Middle frontal gyrus (tissue), 1 donor: ENCODE results near the gene USP10.
A peak's percentile ranks its signal among the peaks of the same experiment; 100 is the strongest.

Source experiments
- DNase-seq: peaks from one replicate; pipeline ENCODE4 v3.0.0-alpha.2; 2015; ENCODE audit warnings: low spot score; ENCODE audit errors: extremely low spot score

USP10 gene

DNA sequence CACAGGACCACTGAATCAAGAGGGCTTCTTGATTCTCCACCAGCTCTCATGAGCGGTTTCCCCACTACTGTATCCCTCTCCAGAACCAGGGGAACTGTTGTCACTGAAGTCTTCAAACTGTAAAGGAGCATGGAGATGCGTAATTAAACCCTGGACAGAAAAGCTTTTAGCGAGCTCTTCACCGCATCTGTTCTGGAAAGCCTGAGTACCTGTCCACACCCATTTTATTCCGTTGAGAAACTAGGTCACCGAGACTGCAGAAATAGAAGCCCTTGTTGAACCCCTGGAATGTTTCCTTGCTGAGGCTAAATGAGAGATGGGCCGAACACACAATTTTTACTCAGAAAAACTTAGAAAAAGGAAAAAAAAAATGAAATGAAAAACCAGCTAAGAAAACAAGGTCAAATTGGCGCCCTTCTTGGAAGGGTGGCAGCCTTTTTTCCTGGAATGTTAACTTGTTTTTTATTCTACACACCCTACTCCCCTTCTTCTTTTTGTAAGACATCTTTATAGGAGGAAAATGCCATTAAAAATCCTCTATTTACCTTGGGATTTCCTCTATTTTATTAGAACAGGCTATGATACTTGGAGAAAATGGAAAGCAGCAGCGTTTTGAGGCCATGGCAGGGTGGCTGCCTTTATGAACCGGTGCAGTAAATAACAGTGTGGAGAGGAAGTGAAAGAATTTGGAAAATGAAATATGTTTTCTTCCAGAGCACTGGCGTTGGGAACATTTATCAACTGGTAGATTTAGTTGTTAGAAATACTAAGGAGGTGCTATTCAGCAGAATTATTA, 67.4 kb downstream of the USP10 start:
- DNase-seq, result no peak

DNA sequence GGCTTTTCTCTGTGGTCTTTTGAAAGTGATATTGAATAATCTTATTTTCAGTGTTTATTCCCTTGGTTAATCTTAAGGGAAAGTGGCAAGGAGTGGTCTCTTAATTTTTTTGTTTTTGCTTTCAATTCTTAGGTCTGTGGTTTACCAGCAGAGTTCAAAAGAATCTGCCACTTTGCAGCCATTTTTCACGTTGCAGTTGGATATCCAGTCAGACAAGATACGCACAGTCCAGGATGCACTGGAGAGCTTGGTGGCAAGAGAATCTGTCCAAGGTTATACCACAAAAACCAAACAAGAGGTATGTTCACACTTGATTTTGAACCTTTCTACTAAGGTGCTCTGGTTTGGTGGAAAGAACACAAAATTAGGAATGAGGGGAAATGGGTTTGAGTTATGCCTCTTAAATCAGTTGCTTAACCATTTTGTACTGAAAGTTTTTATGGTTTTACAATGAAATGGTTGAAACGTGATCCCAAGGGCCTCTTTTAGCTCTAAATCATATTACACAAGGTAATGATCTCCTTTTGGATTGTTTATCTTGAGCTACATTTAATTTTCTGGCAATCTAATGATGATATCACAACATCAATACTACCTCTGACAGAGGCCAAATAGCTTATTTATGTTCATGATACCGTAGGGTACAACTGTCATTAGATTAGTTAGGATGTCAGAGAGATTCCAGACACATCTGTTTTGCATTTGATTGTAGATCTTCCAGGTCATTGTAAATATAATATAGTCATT, 68.4 kb downstream of the USP10 start:
- DNase-seq, result no peak

DNA sequence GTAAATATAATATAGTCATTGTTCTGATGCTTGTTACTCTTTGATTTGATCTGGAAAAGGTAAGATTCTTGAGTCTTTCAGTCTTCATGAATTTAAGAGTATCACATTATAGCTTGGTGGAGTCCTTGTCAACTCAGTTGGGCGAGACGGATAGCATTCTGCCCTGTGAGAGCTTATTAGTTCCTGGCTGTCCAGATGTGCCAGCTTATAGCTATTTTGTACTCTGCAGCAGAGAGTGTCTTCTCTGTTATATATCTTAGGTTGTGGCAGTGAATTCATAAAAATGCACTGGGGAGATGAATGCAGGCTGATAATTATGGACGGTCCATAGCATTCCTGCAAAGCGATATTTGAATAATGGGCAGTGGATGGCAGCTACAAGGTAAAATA, 69.0 kb downstream of the USP10 start:
- no peak for DNase-seq

DNA sequence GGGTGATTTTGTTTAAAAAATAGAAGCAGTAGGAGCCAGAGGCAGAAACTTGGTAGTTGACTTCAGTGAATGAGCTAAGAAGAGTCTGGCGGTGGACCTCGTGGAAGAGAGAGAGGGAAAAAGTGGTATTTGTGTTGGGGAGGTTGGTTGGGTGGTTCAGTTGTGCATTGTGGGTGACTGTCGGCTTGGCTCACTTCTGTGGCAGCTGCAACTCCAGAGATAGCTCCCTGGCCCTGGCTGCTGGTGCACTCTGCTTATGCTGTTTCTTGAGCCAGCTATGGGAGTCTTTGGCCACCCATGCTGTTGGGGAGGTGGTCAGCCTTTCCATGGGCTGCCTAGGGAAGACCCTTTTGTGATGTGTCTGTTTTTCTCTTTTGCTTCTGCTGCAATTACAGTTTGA, 69.6 kb downstream of the USP10 start:
- DNase-seq, result no peak

DNA sequence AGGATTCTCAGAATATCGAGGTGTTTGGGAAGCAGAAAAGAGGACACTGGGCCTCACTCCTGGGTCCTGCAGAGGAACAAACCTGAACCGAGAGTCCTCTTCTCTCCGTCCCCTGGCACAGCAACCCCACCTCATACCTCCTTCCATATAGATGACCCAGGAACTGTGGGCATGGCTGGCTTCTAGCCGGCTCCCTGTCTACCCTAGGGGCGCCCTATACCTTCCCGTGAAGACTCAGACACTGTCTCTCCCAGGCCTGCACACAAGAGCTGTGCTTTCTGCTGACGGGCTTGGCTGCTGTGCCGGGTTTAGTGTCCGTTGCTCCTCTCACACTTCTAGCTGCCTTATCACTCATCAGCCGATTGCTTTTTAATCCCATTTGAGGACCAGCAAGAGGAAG, 73.5 kb downstream of the USP10 start:
- DNase-seq, result no peak

DNA sequence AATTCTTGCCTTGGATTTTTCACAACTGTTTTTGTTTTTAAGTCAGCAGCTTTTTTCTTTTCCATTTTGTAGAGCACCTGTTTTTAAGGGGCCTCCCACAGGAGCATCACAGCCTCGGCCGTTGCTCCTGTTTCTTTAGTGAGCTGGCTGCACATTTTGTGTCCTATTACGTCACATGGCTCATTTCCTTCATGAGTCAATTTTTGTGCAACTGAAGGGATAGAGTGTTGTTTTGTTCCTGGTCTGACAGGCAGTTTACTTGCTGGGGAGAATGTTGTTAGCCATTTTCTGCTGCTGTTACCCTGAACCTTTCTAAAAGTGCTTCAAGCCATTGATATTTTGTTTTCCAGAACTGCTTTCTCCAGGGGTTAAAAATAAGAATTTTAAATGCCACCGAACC, 75.0 kb downstream of the USP10 start:
- no peak for DNase-seq

DNA sequence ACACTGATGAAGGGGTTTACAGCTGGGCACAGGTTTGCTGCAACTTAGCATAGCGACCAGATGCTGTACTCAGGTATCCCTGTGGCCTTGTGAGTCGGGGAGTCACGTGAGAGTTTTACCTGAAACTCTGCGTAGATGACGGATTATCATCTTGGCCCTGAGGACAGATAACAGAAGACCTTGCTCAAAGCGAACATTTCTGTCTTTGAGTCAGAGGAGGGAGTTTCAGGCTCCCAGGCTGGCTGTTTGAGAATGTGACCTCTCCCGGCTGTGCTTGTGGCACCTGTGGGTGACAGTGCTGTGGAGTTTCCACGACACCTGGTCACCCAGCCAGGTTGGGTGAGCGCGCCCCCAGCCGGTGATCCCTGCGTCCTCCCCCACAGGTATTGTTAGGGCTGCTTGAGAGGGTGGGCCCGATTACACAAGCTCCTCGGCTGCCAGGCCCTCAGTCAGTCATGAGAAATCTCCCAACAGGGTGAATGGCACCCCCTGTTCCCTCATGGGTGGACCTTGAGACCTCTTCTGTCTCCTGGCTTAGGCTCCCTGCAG, 75.5 kb downstream of the USP10 start:
- DNase-seq, result no peak

DNA sequence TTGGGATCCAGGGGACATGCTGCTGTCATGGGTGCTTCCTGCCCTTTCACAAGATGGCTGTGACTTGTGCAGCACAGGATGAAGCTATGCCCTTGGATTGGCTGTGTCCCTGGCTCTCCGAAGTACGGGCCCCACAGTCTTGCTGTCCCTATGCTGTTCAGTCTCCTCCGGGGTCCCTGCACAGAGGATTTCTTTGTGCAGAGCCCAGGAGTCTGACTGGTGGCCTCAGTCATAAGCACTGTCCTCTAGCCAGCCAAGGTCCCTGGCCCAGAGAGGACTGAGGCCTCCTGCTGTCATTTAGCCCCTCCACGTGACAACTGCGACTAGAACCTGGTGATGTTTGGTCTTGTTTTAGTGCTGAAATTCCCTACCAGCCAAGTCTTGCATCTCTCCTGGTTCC, 77.6 kb downstream of the USP10 start:
- DNase-seq, result no peak

DNA sequence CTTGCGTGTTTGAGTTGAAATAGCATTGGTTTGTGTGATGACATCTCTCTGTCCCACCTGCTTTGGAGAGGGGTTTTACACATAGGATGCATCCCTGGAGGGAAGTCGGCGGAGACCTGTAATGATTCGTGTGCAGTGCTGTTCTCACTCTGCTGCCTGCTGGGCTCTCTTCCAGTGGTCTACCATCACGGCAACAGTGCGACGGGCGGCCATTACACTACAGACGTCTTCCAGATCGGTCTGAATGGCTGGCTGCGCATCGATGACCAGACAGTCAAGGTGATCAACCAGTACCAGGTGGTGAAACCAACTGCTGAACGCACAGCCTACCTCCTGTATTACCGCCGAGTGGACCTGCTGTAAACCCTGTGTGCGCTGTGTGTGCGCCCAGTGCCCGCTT, 78.9 kb downstream of the USP10 start:
- no peak for DNase-seq

DNA sequence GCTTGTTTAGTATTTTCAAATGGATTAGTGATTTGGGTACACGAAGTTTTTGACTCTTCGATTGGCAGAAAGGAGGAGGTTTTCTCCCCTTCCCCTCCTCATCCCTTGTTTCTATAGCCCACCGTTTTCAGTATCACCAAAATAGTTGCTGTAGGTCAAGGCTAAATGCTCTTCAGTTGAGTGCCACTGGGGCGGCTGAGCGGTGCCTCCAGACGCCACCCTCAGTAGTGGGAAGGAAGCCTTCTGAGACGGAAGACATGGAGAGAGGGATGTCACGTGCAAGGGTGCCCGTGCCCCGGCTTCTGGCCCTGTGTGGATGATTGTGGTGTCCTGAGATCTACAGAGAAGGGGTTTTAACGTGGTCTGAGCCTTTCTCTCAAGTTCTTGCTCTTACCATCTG, 80.3 kb downstream of the USP10 start:
- no peak for DNase-seq

DNA sequence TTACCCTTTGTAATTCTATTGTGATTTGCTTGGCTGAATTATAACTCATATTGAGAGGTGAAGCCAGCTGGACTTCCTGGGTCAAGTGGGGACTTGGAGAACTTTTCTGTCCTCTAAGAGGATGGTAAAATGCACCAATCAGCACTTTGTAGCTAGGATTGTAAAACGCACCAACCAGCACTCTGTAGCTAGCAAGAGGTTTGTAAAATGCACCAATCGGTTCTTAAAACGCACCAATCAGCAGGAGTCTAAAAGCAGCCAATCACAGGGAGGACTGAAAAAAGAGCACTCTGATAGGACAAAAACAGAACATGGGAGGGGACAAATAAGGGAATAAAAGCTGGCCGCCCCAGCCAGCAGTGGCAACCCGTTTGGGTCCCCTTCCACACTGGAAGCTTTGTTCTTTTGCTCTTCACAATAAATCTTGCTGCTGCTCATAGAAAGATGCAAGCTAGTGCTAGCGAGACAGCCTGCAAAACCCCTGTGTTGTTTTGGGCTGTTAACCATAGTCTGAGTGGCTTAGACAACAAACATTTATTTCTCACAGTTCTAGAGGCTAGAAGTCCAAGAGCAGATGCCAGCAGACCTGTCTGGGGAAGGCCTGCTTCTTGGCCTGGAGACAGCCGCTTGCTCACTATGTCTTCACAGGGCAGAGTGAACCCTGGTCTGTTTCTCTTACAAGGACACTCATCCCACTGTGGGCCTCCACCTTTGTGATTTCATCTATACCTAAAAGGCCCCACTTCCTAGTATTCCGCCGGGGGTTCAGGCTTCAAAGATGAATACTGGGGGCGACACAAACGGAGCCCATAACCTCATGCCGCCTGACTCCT, 81.0 kb downstream of the USP10 start:
- no peak for DNase-seq

DNA sequence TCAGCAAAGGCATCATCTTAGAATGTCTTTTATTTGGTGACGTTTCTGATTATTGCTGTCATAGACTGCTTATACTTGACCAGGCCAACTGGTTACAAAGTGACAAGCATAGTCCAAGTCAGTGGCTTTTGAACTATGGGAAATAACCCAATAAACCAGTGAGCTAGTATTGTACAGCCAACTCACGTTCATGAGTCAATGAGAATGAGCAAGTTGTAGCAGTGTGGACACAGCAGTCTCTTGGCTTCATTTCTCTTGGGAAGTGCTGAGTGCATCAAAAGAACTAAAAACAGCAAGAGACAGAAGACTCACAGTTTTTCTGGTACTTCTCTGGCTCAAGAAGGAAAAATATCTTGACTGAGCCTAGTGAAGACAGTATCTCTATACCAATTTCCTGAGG, 83.0 kb downstream of the USP10 start:
- peak; percentile 16 for DNase-seq

DNA sequence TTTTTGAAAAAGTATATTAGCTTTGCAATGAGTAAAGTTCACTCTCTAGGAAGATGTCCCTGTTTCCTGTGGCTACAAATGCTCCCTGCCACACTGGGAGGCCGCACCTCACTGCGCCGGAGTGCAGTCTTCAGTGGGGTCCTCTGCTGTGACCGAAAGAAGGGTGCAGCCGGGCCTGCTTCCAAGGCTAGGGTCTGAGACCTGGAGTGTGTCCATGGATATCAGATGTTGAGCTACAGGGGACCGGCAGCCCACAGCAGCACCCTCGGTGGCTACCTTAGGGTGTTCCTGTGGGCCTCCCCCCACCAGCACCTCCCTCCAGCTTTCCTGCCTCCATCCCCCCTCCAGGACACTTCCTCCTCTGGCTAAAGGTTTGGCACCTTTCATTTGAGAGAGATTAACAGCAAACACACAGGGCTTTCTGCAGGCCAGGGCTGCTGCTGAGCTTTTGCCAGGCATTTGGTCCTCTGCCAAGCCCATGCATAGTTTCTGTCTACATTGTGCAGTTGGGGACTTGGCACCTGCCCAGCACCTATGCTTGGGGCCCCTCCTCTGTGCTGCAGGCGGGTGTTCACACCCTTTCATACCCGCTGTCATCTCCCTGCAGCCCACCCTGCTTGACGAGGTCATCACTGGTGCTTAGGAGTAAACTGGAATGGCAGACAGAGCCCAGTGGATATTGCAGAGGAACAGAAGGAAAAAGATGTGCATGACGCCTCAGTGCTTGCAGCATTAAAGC, 86.2 kb downstream of the USP10 start:
- no peak for DNase-seq

DNA sequence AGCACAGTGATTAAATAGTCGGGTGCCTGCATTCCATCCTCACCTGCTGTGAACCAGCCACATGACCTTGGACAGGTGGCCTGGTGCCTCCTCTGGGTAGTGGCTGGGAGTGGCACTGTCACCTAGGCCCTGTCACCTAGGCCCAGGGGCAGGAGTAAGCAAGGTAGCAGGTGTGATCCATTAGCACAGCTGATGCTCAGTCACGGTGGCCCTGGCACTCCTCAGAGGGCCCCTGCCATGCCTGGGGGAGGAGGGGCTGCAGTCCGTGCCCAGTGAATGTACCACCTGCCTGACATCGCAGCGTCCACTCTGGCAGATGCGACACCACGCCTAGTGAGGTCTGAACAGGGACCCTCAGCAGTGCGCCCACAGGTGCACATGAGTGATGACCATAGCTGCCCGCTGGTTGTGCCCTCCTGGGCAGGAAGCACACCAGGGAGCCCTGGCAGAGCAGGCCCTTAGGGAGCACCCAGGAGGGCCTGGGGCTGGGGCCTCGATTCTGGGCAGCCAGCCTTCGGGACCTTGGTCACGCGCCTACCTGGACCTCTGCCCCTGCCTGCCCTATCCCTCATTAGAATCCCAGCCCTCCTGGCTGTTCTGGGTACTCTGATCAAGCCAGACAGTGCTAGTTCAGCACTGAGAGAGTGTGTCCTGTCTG, 86.9 kb downstream of the USP10 start:
- DNase-seq, result no peak

DNA sequence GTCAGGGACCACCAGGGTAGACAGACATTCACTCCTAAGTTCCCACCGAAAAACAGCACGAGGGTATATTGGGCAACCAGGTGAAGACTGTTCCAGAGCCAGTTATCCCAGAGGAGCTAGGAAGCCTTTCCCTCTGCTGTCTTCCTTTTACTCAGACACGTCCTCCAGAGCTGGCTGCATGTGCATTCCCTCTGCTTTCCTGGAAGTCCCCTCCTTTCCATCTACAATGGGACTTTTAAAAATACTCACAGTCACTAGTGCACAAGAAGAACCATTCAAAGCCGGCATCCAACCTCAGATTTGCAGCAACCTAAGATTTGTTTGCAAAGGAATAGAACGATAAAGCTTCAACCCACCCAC, 87.4 kb downstream of the USP10 start:
- no peak for DNase-seq

DNA sequence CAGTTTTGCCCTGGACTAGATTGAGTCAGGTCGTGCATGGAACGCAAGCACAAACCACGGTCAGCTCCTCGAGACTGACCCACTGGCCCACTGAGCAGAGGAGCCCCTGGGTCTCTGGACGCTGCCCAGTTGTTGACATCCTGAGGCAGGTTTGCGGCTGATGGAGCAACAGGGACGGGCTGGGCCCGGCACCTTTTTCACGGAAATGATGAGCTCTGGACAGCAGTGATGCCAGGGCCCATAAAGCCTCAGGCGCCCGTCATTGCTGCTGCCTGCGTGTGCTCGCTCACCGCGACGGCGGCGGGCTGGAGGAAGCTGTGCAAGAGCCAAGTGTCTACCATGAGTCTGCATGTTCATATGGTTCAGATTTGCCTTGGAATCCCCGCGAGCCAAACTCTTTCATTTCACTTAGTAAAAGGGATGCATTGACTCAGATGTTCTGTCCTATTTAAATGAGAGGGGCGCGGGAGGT, 89.2 kb downstream of the USP10 start:
- no peak for DNase-seq

DNA sequence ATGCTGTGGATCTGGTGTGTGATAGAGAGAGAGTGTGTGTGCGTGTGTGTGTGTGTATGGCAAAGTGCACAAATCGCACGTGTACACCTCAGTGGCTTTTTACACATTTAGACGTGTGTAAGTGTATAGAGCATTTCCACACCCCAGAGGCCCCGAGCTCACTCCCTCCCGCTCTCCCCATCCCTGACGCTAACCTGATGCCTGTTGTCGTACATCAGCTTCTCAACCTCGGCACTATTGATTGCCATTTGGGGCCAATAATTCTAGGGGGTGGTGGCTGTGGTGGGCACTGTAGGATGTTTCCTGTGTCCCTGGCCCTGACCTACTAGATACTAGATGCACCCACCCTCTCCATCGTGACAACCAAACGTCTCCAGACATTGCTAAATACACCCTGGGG, 89.6 kb downstream of the USP10 start:
- no peak for DNase-seq

DNA sequence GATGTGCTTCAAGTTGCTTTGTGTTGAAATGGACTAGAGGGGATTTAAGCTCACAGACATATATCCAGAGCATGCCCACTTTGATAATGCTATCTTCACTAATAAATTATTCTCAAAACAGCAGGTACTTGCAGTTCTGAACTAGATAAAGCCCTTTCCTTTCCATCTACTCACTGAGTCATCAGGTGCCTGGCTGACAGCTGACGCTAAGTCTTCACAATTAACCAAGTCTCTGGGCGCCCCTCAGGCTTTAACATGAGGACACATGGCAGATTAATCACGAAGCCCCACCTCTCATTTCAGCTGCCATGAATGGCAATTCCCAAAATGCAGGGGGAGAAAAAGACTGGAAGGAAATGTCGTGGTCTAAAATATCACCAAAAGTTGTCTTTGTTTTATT, 90.5 kb downstream of the USP10 start:
- DNase-seq, result no peak

DNA sequence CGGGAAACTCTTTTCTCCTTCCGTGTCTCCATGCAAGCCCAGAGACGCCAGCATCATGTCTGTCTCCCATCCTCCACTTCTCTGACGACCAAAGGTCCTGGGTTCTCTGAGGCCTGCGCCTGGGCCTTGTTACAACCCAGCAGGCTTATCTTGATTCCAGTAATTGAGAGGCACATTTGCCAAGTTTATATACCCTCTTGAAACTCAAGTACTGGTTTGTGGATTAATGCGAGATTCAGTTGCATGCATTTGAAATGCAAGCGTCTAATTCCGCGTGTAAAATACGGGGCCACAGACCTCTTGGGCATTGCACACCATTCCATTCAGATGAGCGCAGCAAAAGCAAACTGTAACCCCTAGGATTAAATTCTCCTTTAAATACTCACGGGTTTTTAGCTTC, 91.3 kb downstream of the USP10 start:
- DNase-seq, result no peak

DNA sequence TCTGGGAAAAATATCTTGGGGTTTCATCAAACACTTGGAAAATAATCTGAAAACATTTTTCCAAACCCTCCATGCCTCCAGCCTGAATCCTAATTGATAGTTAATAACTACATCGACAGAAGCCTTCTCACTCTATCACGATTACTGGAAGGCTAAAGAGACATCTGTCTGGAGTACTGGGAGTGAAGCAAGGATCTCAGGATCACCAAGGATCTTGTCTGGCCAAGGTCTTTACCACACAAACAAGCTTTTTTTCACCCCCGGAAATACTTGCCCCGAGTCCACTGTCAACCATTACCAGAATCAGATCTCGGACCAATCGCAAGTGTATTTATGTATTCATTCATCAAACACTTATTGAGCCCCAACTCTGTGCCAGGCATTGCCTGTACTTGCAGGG, 91.7 kb downstream of the USP10 start:
- DNase-seq, result no peak

DNA sequence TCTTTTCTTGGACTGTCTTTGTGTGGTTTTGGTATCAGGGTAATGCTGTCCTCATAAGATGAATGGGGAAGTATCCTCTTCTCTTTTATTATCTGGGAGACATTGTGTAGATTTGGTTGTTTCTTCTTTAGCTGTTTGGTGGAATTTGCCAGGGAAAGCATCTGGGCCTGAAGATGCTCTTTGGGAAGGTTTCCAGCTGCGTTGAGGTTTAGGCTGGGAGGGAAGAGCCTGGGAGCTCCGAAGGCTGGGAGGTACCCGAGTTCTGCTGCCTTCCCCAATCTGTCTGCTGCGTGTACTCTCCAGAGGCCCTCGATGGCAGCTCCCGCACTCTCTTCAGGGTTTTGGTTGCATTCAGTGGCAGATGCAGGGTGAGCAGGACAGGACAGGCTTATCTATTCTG, 94.4 kb downstream of the USP10 start:
- DNase-seq, result no peak
